K562 (cell line): ENCODE results near the gene ZBTB8A. TPM values are rescaled to one million over a fixed set of nuclear protein-coding genes. Genes with fewer than 3 reads are reported as not detected.

Experiments used
- ATAC-seq: fragments of 200-7000 bp; cut with Tn5 transposase; 3 replicates; pipeline ENCODE4 v1.9.1; 2020; ENCODE audit warnings: moderate library complexity
- BruUV-seq: library from RNA; stranded (reverse); fragments of 400-500 nt; replicated peaks from 2 replicates; lab custom pipeline; 2021; lab: Mats Ljungman, UMichigan
- CTCF ChIA-PET: fragments of 300-600 bp; formaldehyde crosslinking; extraction: SDS; loops from one replicate; lab custom pipeline; 2021; ENCODE audit warnings: low intra/inter-chr PET ratio; lab: Yijun Ruan, JAX
- POLR2A ChIA-PET: fragments of 300-600, 350-650 bp; sonication (Branson Sonifier 250); formaldehyde crosslinking; extraction: SDS; loops from one replicate; lab custom pipeline; 2021; ENCODE audit warnings: antibody characterized with exemption, inconsistent platforms; lab: Yijun Ruan, JAX
- DNase-seq, 4 experiments: peaks; one replicate each; pipeline versions ENCODE4 v3.0.0 to v3.0.0-alpha.2; 2011 to 2018; ENCODE audit warnings: low spot score in 3 of 4, mixed read lengths in 3 of 4; ENCODE audit errors: extremely low read depth in 1 of 4
- FAIRE-seq: peaks from 2 replicates; lab custom pipeline; 2011; peaks lifted over from hg19 to GRCh38; lab: Jason Lieb, UNC
- H2AFZ ChIP-seq: 2 replicates; pipeline ENCODE4 v1.6.0; 2011; ENCODE audit warnings: low read depth, low read length, control low read depth, inconsistent platforms
- H3K27ac ChIP-seq: fragments of 200-600 bp; 3 replicates; pipeline ENCODE4 v1.8.0; 2011; ENCODE audit warnings: low read depth, mild to moderate bottlenecking, control low read depth, inconsistent platforms, low read length, moderate library complexity, mixed read lengths; ENCODE audit errors: extremely low read depth
- H3K27me3 ChIP-seq, 2 experiments: fragments of 300-600 bp in 1 of 2; 2 replicates in 1 of 2; 3 replicates in 1 of 2; pipeline versions ENCODE4 v1.6.0 to v1.8.0; 2011; ENCODE audit warnings: inconsistent platforms in 2 of 2, low read length in 2 of 2, mild to moderate bottlenecking in 1 of 2, mixed read lengths in 1 of 2, moderate library complexity in 1 of 2; ENCODE audit not compliant: control insufficient read depth in 2 of 2, insufficient read depth in 2 of 2
- H3K36me3 ChIP-seq: fragments of 300-600 bp; 3 replicates; pipeline ENCODE4 v1.8.0; 2011; ENCODE audit warnings: mild to moderate bottlenecking, low read length, inconsistent platforms; ENCODE audit not compliant: control insufficient read depth, insufficient read depth
- H3K4me1 ChIP-seq, 2 experiments: fragments of 200-600 bp in 1 of 2; replicated peaks in 1 of 2; 2 replicates in 1 of 2; 3 replicates in 1 of 2; pipeline versions ENCODE4 v1.5.1 to v1.8.0; 2011; ENCODE audit warnings: inconsistent platforms in 2 of 2, low read length in 2 of 2, mild to moderate bottlenecking in 1 of 2, mixed read lengths in 1 of 2, moderate library complexity in 1 of 2; ENCODE audit not compliant: control insufficient read depth in 2 of 2, insufficient read depth in 2 of 2
- H3K4me2 ChIP-seq: 2 replicates; pipeline ENCODE4 v1.6.1; 2011; ENCODE audit warnings: low read length, control low read depth, inconsistent platforms, mixed read lengths; ENCODE audit not compliant: insufficient read depth
- H3K4me3 ChIP-seq: fragments of 200-600 bp; sonication (generic), shearing (Covaris generic); 2 replicates; pipeline ENCODE4 v1.5.1; 2016; ENCODE audit warnings: control low read depth, inconsistent platforms
- H3K79me2 ChIP-seq: fragments of 200-600 bp; 3 replicates; pipeline ENCODE4 v1.8.0; 2011; ENCODE audit warnings: low read length, inconsistent platforms; ENCODE audit not compliant: control insufficient read depth, insufficient read depth
- H3K9ac ChIP-seq, 2 experiments: 2 replicates each; pipeline versions ENCODE4 v1.6.0 to v1.6.1; 2011; ENCODE audit warnings: low read depth in 2 of 2, low read length in 2 of 2, control low read depth in 1 of 2, inconsistent platforms in 1 of 2, mild to moderate bottlenecking in 1 of 2, mixed read lengths in 1 of 2; ENCODE audit not compliant: insufficient read depth in 1 of 2
- H3K9me1 ChIP-seq: one replicate; pipeline ENCODE4 v1.6.0; 2011; ENCODE audit warnings: inconsistent platforms, mild to moderate bottlenecking, low read length, moderate library complexity; ENCODE audit not compliant: control insufficient read depth, insufficient read depth
- H3K9me3 ChIP-seq: replicated peaks from 2 replicates; pipeline ENCODE4 v1.5.1; 2011; ENCODE audit warnings: low read depth, low read length, inconsistent platforms; ENCODE audit not compliant: control insufficient read depth, insufficient read depth
- H4K20me1 ChIP-seq: replicated peaks from 2 replicates; pipeline ENCODE4 v1.6.1; 2011; ENCODE audit warnings: low read length, inconsistent platforms, mixed read lengths; ENCODE audit not compliant: control insufficient read depth, insufficient read depth
- CBFA2T3 ChIP-seq: fragments of 450-650 bp; IDR thresholded peaks from 2 replicates; pipeline ENCODE4 v1.6.1; 2017
- EGR1 ChIP-seq: fragments of 450-650 bp; conservative IDR thresholded peaks from 2 replicates; pipeline ENCODE4 v1.6.1; 2017; ENCODE audit warnings: mild to moderate bottlenecking
- MAX ChIP-seq: sonication (generic); formaldehyde crosslinking; IDR thresholded peaks from 2 replicates; pipeline ENCODE4 v1.9.0; 2022; ENCODE audit warnings: mild to moderate bottlenecking, missing genetic modification reagents
- SRSF9 ChIP-seq: fragments of 200-400 bp; formaldehyde crosslinking; IDR thresholded peaks from 2 replicates; pipeline ENCODE4 v1.6.1; 2017; ENCODE audit warnings: low read depth, low read length, borderline replicate concordance
- ZNF263 ChIP-seq: sonication (generic); formaldehyde crosslinking; IDR thresholded peaks from 2 replicates; pipeline ENCODE4 v1.8.0; 2022; ENCODE audit warnings: mild to moderate bottlenecking, missing genetic modification reagents, borderline replicate concordance
- WGBS: fragments of 100-300 bp; shearing (Covaris generic); methylation state at CpG from one replicate; pipeline ENCODE4 v1.1.6; 2016; ENCODE audit warnings: low coverage, mixed read lengths; ENCODE audit not compliant: insufficient coverage; ENCODE audit errors: missing lambda C conversion rate; 5-methylcytosine and 5-hydroxymethylcytosine counted together
- in situ Hi-C: fragments of 300-500 bp; cut with MboI; formaldehyde crosslinking; loops from 4 replicates; pipeline ENCODE4 v1.15.0; 2018; ENCODE audit warnings: inconsistent platforms, mixed read lengths
- intact Hi-C: fragments of 100-400 bp; cut with micrococcal nuclease; formaldehyde crosslinking; loops from 2 replicates; pipeline ENCODE4 v1.14.2; 2022
- polyA plus RNA-seq, 8 experiments: library from polyadenylated mRNA; depleted of rRNA in 4 of 8; stranded (reverse) in 5 of 8; unstranded in 3 of 8; fragments of >200 nt; fragmentation: Nextera tagmentation in 2 of 8; fragmentation: Illumina TruSeq in 1 of 8; extraction: Ambion mirVana in 2 of 8; extraction: Trizol in 1 of 8; gene quantifications; 2 replicates each; pipeline versions ENCODE4 v1.2.1 to v1.2.3, GENCODE V29; 2011 to 2014; ENCODE audit warnings: inconsistent platforms in 1 of 8, missing spikeins in 1 of 8
- total RNA-seq, 7 experiments: library from RNA; depleted of rRNA in 6 of 7; stranded (reverse); fragments of >200 nt in 6 of 7; fragmentation: Illumina TruSeq in 2 of 7; extraction: Trizol in 2 of 7; gene quantifications; 2 replicates each; pipeline versions ENCODE4 v1.2.1 to v1.2.3, GENCODE V29; 2011 to 2021; ENCODE audit warnings: low replicate concordance in 1 of 7
- TF ChIP-seq, protein P1 (sequence below): fragments of 450-650 bp; IDR thresholded peaks from 2 replicates; pipeline ENCODE4 v1.6.1; 2016; ENCODE audit warnings: mild to moderate bottlenecking, moderate library complexity

The ZBTB8A gene
- total and polyA plus RNA-seq, 9 of the 15 experiments (the other 6 are each of a cell fraction or from before 2014, with no cell fraction given): 0.01 to 0.64 (median 0.09) TPM

DNA sequence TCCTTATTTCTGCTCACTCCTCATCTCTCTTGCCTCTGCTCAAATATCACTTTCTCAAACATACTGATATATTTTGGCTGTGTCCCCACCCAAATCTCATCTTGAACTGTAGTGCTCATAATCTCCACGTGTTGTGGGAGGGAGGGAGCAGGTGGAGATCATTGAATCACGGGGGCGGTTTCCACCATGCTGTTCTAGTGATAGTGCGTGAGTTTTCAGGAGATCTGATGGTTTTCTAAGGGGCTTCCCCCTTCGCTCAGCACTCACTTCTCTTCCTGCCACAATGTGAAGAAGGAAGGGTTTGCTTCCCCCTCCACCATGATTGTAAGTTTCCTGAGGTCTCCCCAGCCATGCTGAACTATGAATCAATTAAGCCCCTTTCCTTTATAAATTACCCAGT is 84.5 kb downstream of the ZBTB8A start:
- H4K20me1 ChIP-seq: no peaks in the 10 kb centered on the region; the same call in 1 of the 2 replicates
- H3K9ac ChIP-seq: no peak overlapping the region
- TF ChIP-seq MAX (CRISPR knock-in tag) (0 out of 2 replicates have a peak, but pooled peaks have one; percentile 24), ZNF263 (no peak), SRSF9 (no peak), CBFA2T3 (peak; percentile 18; the same call in 1 of the 2 replicates), EGR1 (peak; percentile 27; the same call in 1 of the 2 replicates)
- TF ChIP-seq, protein P1, sequence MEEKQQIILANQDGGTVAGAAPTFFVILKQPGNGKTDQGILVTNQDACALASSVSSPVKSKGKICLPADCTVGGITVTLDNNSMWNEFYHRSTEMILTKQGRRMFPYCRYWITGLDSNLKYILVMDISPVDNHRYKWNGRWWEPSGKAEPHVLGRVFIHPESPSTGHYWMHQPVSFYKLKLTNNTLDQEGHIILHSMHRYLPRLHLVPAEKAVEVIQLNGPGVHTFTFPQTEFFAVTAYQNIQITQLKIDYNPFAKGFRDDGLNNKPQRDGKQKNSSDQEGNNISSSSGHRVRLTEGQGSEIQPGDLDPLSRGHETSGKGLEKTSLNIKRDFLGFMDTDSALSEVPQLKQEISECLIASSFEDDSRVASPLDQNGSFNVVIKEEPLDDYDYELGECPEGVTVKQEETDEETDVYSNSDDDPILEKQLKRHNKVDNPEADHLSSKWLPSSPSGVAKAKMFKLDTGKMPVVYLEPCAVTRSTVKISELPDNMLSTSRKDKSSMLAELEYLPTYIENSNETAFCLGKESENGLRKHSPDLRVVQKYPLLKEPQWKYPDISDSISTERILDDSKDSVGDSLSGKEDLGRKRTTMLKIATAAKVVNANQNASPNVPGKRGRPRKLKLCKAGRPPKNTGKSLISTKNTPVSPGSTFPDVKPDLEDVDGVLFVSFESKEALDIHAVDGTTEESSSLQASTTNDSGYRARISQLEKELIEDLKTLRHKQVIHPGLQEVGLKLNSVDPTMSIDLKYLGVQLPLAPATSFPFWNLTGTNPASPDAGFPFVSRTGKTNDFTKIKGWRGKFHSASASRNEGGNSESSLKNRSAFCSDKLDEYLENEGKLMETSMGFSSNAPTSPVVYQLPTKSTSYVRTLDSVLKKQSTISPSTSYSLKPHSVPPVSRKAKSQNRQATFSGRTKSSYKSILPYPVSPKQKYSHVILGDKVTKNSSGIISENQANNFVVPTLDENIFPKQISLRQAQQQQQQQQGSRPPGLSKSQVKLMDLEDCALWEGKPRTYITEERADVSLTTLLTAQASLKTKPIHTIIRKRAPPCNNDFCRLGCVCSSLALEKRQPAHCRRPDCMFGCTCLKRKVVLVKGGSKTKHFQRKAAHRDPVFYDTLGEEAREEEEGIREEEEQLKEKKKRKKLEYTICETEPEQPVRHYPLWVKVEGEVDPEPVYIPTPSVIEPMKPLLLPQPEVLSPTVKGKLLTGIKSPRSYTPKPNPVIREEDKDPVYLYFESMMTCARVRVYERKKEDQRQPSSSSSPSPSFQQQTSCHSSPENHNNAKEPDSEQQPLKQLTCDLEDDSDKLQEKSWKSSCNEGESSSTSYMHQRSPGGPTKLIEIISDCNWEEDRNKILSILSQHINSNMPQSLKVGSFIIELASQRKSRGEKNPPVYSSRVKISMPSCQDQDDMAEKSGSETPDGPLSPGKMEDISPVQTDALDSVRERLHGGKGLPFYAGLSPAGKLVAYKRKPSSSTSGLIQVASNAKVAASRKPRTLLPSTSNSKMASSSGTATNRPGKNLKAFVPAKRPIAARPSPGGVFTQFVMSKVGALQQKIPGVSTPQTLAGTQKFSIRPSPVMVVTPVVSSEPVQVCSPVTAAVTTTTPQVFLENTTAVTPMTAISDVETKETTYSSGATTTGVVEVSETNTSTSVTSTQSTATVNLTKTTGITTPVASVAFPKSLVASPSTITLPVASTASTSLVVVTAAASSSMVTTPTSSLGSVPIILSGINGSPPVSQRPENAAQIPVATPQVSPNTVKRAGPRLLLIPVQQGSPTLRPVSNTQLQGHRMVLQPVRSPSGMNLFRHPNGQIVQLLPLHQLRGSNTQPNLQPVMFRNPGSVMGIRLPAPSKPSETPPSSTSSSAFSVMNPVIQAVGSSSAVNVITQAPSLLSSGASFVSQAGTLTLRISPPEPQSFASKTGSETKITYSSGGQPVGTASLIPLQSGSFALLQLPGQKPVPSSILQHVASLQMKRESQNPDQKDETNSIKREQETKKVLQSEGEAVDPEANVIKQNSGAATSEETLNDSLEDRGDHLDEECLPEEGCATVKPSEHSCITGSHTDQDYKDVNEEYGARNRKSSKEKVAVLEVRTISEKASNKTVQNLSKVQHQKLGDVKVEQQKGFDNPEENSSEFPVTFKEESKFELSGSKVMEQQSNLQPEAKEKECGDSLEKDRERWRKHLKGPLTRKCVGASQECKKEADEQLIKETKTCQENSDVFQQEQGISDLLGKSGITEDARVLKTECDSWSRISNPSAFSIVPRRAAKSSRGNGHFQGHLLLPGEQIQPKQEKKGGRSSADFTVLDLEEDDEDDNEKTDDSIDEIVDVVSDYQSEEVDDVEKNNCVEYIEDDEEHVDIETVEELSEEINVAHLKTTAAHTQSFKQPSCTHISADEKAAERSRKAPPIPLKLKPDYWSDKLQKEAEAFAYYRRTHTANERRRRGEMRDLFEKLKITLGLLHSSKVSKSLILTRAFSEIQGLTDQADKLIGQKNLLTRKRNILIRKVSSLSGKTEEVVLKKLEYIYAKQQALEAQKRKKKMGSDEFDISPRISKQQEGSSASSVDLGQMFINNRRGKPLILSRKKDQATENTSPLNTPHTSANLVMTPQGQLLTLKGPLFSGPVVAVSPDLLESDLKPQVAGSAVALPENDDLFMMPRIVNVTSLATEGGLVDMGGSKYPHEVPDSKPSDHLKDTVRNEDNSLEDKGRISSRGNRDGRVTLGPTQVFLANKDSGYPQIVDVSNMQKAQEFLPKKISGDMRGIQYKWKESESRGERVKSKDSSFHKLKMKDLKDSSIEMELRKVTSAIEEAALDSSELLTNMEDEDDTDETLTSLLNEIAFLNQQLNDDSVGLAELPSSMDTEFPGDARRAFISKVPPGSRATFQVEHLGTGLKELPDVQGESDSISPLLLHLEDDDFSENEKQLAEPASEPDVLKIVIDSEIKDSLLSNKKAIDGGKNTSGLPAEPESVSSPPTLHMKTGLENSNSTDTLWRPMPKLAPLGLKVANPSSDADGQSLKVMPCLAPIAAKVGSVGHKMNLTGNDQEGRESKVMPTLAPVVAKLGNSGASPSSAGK: no peak
- no peaks in the 10 kb centered on the region for H3K79me2 ChIP-seq
- H2AFZ ChIP-seq: no peak overlapping the region
- no TSS peak for BruUV-seq
- no peaks in the 10 kb centered on the region for H3K9me1 ChIP-seq
- DNase-seq (no peak), ATAC-seq (peak; percentile 27; the same call in 1 of the 3 replicates), FAIRE-seq (no peak)
- H3K4me1 ChIP-seq: no peaks in the 10 kb centered on the region; a peak in 1 of 5 replicates
- no peak overlapping the region for H3K4me2 ChIP-seq
- intact Hi-C loops (loop anchor here (2.0 to 5.0 kb wide), 2 partner anchors 101 to 175 kb away; no protein-coding TSS in a partner anchor), in situ Hi-C loops (no loop called here)
- 33% methylated on average over 5 of the region's 5 CpGs for WGBS
- H3K27me3 ChIP-seq: no peaks in the 10 kb centered on the region
- no peaks in the 10 kb centered on the region for H3K9me3 ChIP-seq
- ChIA-PET POLR2A (no interaction called here), CTCF (no interaction called here)
- H3K36me3 ChIP-seq: peaks cover 44% of the 10 kb centered on the region; the same call in 1 of the 3 replicates
- no peak overlapping the region for H3K4me3 ChIP-seq
- no peak overlapping the region for H3K27ac ChIP-seq
